PC-3 (cell line): ENCODE data around the gene LUC7L.

Experiments
- CTCF ChIP-seq: fragments of 300-600 bp; sonication (generic); conservative IDR thresholded peaks from 2 replicates; pipeline ENCODE4 v1.5.1; 2017; ENCODE audit warnings: antibody characterized with exemption, low read depth, mild to moderate bottlenecking, low read length
- EZH2 ChIP-seq: fragments of 300-600 bp; sonication (generic); IDR thresholded peaks from one replicate; pipeline ENCODE4 v1.6.1; 2017; ENCODE audit warnings: antibody characterized with exemption, mild to moderate bottlenecking, low read length; ENCODE audit not compliant: unreplicated experiment
- EZH2phosphoT487 ChIP-seq: fragments of 300-600 bp; sonication (generic); IDR thresholded peaks from 2 replicates; pipeline ENCODE4 v1.6.1; 2018; ENCODE audit warnings: mild to moderate bottlenecking, antibody characterized with exemption, low read length, borderline replicate concordance

DNA sequence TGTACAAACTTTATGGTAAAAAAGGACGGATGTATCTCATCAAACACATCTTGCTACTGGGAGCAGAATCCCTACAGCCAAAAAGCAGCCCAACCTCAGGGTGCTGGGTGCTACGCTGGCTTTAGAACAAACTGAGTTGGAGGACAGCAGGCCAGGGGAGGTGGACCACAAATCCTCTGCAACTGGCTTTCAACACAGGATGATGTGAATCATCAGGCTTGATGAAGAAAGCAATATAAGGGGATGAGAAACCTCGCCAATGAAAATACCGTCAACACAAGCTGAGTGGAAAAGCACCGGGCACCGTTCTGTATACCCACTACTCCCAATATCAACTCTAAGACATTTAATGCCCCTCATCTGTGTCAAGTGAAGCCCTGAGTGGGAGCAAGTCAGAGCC is 34.7 kb downstream of the LUC7L start:
- no peak for TF ChIP-seq EZH2phosphoT487
- TF ChIP-seq CTCF, result no peak
- TF ChIP-seq EZH2, result no peak
